H9 (cell line): ENCODE measurements around the gene TMPRSS3. TPM values are rescaled to one million over a fixed set of nuclear protein-coding genes. Genes with fewer than 3 reads are reported as not detected.

Source experiments
- DNase-seq: peaks from one replicate; pipeline ENCODE4 v3.0.0-alpha.2; 2017
- H2AFZ ChIP-seq: one replicate; pipeline ENCODE4 v1.6.1; 2013; ENCODE audit warnings: mild to moderate bottlenecking, low read length, control low read depth, moderate library complexity
- H2AK5ac ChIP-seq: 2 replicates; pipeline ENCODE4 v1.6.1; 2013; ENCODE audit warnings: low read length, control low read depth, mixed read lengths; ENCODE audit not compliant: insufficient read length
- H2BK120ac ChIP-seq: one replicate; pipeline ENCODE4 v1.6.1; 2013; ENCODE audit warnings: low read depth, mild to moderate bottlenecking, low read length, control low read depth, inconsistent platforms; ENCODE audit not compliant: poor library complexity, severe bottlenecking
- H2BK12ac ChIP-seq: 2 replicates; pipeline ENCODE4 v1.6.1; 2013; ENCODE audit warnings: low read length, control low read depth, mixed read lengths, low read depth; ENCODE audit not compliant: insufficient read length
- H2BK15ac ChIP-seq: 2 replicates; pipeline ENCODE4 v1.6.1; 2013; ENCODE audit warnings: low read depth, low read length, control low read depth
- H2BK20ac ChIP-seq: one replicate; pipeline ENCODE4 v1.6.1; 2013; ENCODE audit warnings: low read depth, mild to moderate bottlenecking, low read length, control low read depth, inconsistent platforms; ENCODE audit not compliant: poor library complexity, severe bottlenecking
- H2BK5ac ChIP-seq: 2 replicates; pipeline ENCODE4 v1.6.1; 2013; ENCODE audit warnings: low read length, control low read depth, mixed read lengths; ENCODE audit not compliant: insufficient read length
- H3K14ac ChIP-seq: 2 replicates; pipeline ENCODE4 v1.6.1; 2013; ENCODE audit warnings: low read length, control low read depth; ENCODE audit not compliant: insufficient read depth
- H3K18ac ChIP-seq: 2 replicates; pipeline ENCODE4 v1.6.1; 2013; ENCODE audit warnings: low read depth, mild to moderate bottlenecking, mixed read lengths, low read length, control low read depth; ENCODE audit not compliant: insufficient read length
- H3K23ac ChIP-seq: 2 replicates; pipeline ENCODE4 v1.6.1; 2013; ENCODE audit warnings: low read length, control low read depth, mixed read lengths, low read depth; ENCODE audit not compliant: insufficient read length
- H3K23me2 ChIP-seq: 2 replicates; pipeline ENCODE4 v1.6.1; 2013; ENCODE audit warnings: low read depth, mild to moderate bottlenecking, mixed read lengths, low read length, control low read depth; ENCODE audit not compliant: insufficient read length, poor library complexity, severe bottlenecking
- H3K27ac ChIP-seq: 2 replicates; pipeline ENCODE4 v1.5.1; 2013; ENCODE audit warnings: low read length, control low read depth, mixed read lengths, low read depth; ENCODE audit not compliant: insufficient read length
- H3K27me3 ChIP-seq: 2 replicates; pipeline ENCODE4 v1.6.1; 2013; ENCODE audit warnings: low read length, control low read depth, inconsistent platforms; ENCODE audit not compliant: insufficient read depth
- H3K4ac ChIP-seq: 2 replicates; pipeline ENCODE4 v1.6.1; 2013; ENCODE audit warnings: low read depth, mild to moderate bottlenecking, control low read depth, inconsistent platforms, low read length, moderate library complexity
- H3K4me1 ChIP-seq: 2 replicates; pipeline ENCODE4 v1.6.1; 2013; ENCODE audit warnings: low read length, control low read depth, inconsistent platforms; ENCODE audit not compliant: insufficient read depth
- H3K4me2 ChIP-seq: 2 replicates; pipeline ENCODE4 v1.6.1; 2013; ENCODE audit warnings: low read length, control low read depth, mixed read lengths; ENCODE audit not compliant: insufficient read length, insufficient read depth
- H3K56ac ChIP-seq: 2 replicates; pipeline ENCODE4 v1.6.1; 2013; ENCODE audit warnings: low read depth, mild to moderate bottlenecking, mixed read lengths, low read length, control low read depth; ENCODE audit not compliant: insufficient read length
- H3K79me1 ChIP-seq: 2 replicates; pipeline ENCODE4 v1.6.1; 2013; ENCODE audit warnings: low read depth, mild to moderate bottlenecking, moderate library complexity, low read length, control low read depth, inconsistent platforms; ENCODE audit not compliant: insufficient read depth, poor library complexity, severe bottlenecking
- H3K79me2 ChIP-seq: 2 replicates; pipeline ENCODE4 v1.6.1; 2013; ENCODE audit warnings: low read length, control low read depth, inconsistent platforms; ENCODE audit not compliant: insufficient read depth
- H3K9ac ChIP-seq: 2 replicates; pipeline ENCODE4 v1.6.1; 2013; ENCODE audit warnings: low read length, control low read depth, mixed read lengths; ENCODE audit not compliant: insufficient read length; ENCODE audit errors: extremely low read depth
- H3K9me3 ChIP-seq: one replicate; pipeline ENCODE4 v1.6.1; 2013; ENCODE audit warnings: low read depth, low read length, inconsistent platforms; ENCODE audit not compliant: control insufficient read depth
- H3T11ph ChIP-seq: one replicate; pipeline ENCODE4 v1.6.1; 2013; ENCODE audit warnings: mild to moderate bottlenecking, low read length, control low read depth, inconsistent platforms
- H4K20me1 ChIP-seq: one replicate; pipeline ENCODE4 v1.6.1; 2013; ENCODE audit not compliant: control insufficient read depth, insufficient read length, insufficient read depth
- H4K5ac ChIP-seq: 2 replicates; pipeline ENCODE4 v1.6.1; 2013; ENCODE audit warnings: low read depth, mild to moderate bottlenecking, mixed read lengths, low read length, control low read depth; ENCODE audit not compliant: insufficient read length
- H4K8ac ChIP-seq: replicated peaks from 2 replicates; pipeline ENCODE4 v1.6.1; 2013; ENCODE audit warnings: low read length, control low read depth, mixed read lengths, low read depth; ENCODE audit not compliant: insufficient read length
- H4K91ac ChIP-seq: 2 replicates; pipeline ENCODE4 v1.6.1; 2013; ENCODE audit warnings: low read depth, mild to moderate bottlenecking, moderate library complexity, mixed read lengths, low read length, control low read depth; ENCODE audit not compliant: insufficient read length
- H3K27ac Mint-ChIP-seq, 3 experiments: 2 replicates in 2 of 3; 3 replicates in 1 of 3; pipeline ENCODE4 v1.8.0; 2020 to 2021; ENCODE audit warnings: mixed read lengths in 3 of 3, mild to moderate bottlenecking in 1 of 3, moderate library complexity in 1 of 3
- H3K27me3 Mint-ChIP-seq: 2 replicates; pipeline ENCODE4 v1.8.0; 2021; ENCODE audit warnings: low read depth, mild to moderate bottlenecking, moderate library complexity, mixed read lengths
- H3K36me3 Mint-ChIP-seq, 3 experiments: 2 replicates in 2 of 3; 3 replicates in 1 of 3; pipeline ENCODE4 v1.8.0; 2020 to 2021; ENCODE audit warnings: low read depth in 3 of 3, mixed read lengths in 3 of 3; ENCODE audit not compliant: insufficient read depth in 1 of 3
- H3K4me1 Mint-ChIP-seq, 2 experiments: 2 replicates each; pipeline ENCODE4 v1.8.0; 2020; ENCODE audit warnings: mixed read lengths in 2 of 2
- H3K4me3 Mint-ChIP-seq, 2 experiments: 2 replicates in 1 of 2; 3 replicates in 1 of 2; pipeline ENCODE4 v1.8.0; 2020 to 2021; ENCODE audit warnings: mild to moderate bottlenecking in 2 of 2, mixed read lengths in 2 of 2, moderate library complexity in 1 of 2
- H3K9me3 Mint-ChIP-seq, 2 experiments: 2 replicates in 1 of 2; 3 replicates in 1 of 2; pipeline ENCODE4 v1.8.0; 2020; ENCODE audit warnings: mild to moderate bottlenecking in 2 of 2, mixed read lengths in 2 of 2, moderate library complexity in 1 of 2
- CTCF ChIP-seq: fragments of 200-600 bp; sonication (generic); conservative IDR thresholded peaks from 3 replicates; pipeline ENCODE4 v1.8.0; 2021; ENCODE audit warnings: antibody characterized with exemption, mild to moderate bottlenecking
- WGBS: extraction: QIAGEN DNeasy Blood & Tissue Kit; methylation state at CpG from one replicate; pipeline ENCODE4 v1.1.7; 2013; ENCODE audit warnings: missing lambda C conversion rate, low lambda C conversion rate, mixed read lengths; ENCODE audit not compliant: insufficient read length; ENCODE audit errors: extremely low coverage; 5-methylcytosine and 5-hydroxymethylcytosine counted together
- total RNA-seq: library from RNA; stranded (reverse); gene quantifications from 2 replicates; pipeline ENCODE4 v1.2.1, GENCODE V29; 2021

Gene TMPRSS3
- total RNA-seq, 1 experiment from 2014 or later: 0.31 TPM

GRCh38 chr21:42424914-42425541 lies 29.2 kb upstream of the TMPRSS3 start:
- H2AFZ ChIP-seq: no peak overlapping the region
- no peak overlapping the region for H3K56ac ChIP-seq
- H3K27ac ChIP-seq: no peak overlapping the region
- no peak overlapping the region for H2BK15ac ChIP-seq
- no peak overlapping the region for H4K5ac ChIP-seq
- no peak overlapping the region for H3T11ph ChIP-seq
- H3K27ac Mint-ChIP-seq: no peak overlapping the region
- H3K18ac ChIP-seq: no peak overlapping the region
- H3K79me1 ChIP-seq: no peaks in the 10 kb centered on the region
- peaks cover 45% of the 10 kb centered on the region for H3K27me3 Mint-ChIP-seq
- H2BK12ac ChIP-seq: no peak overlapping the region
- no peak overlapping the region for H4K91ac ChIP-seq
- H3K4me1 Mint-ChIP-seq: no peaks in the 10 kb centered on the region
- no peak for TF ChIP-seq CTCF
- no peak overlapping the region for H3K4me3 Mint-ChIP-seq
- no peaks in the 10 kb centered on the region for H4K20me1 ChIP-seq
- no peaks in the 10 kb centered on the region for H3K23me2 ChIP-seq
- no CpG with 5 or more reads among the region's 12 CpGs for WGBS
- H3K79me2 ChIP-seq: no peaks in the 10 kb centered on the region
- H2BK120ac ChIP-seq: no peak overlapping the region
- no peak overlapping the region for H3K4ac ChIP-seq
- no peak overlapping the region for H3K14ac ChIP-seq
- H3K4me1 ChIP-seq: no peaks in the 10 kb centered on the region
- H3K9me3 Mint-ChIP-seq: no peaks in the 10 kb centered on the region; a peak in 1 of 5 replicates
- no peaks in the 10 kb centered on the region for H3K36me3 Mint-ChIP-seq
- no peak overlapping the region for H2AK5ac ChIP-seq
- no peak for DNase-seq
- H2BK5ac ChIP-seq: no peak overlapping the region
- no peak overlapping the region for H3K9ac ChIP-seq
- no peaks in the 10 kb centered on the region for H3K27me3 ChIP-seq
- H2BK20ac ChIP-seq: no peak overlapping the region
- no peak overlapping the region for H3K23ac ChIP-seq
- no peak overlapping the region for H3K4me2 ChIP-seq
- no peaks in the 10 kb centered on the region for H3K9me3 ChIP-seq
- no peak overlapping the region for H4K8ac ChIP-seq
